LNCaP clone FGC (cell line): ENCODE data around the gene KCNK10.

Source experiments
- DNase-seq: peaks from one replicate; pipeline ENCODE4 v3.0.0-alpha.2; 2011; ENCODE audit warnings: low read depth
- H3K4me3 ChIP-seq: 2 replicates; pipeline ENCODE4 v1.5.1; 2011; ENCODE audit warnings: mild to moderate bottlenecking, low read depth, low read length, control low read depth
- CTCF ChIP-seq: IDR thresholded peaks from 2 replicates; pipeline ENCODE4 v1.5.1; 2012; ENCODE audit warnings: mild to moderate bottlenecking; ENCODE audit not compliant: control insufficient read depth, insufficient read depth; ENCODE audit errors: extremely low read depth

Gene KCNK10

GRCh38 chr14:88255798-88256197 is 67.3 kb downstream of the KCNK10 start:
- TF ChIP-seq CTCF = no peak
- no peak for DNase-seq
- H3K4me3 ChIP-seq = no peak overlapping the region

GRCh38 chr14:88255196-88255595 is 67.9 kb downstream of the KCNK10 start:
- no peak for TF ChIP-seq CTCF
- H3K4me3 ChIP-seq = no peak overlapping the region
- DNase-seq = no peak

GRCh38 chr14:88252498-88252897 is 70.6 kb downstream of the KCNK10 start:
- DNase-seq = no peak
- TF ChIP-seq CTCF = no peak
- H3K4me3 ChIP-seq = no peak overlapping the region

DNA sequence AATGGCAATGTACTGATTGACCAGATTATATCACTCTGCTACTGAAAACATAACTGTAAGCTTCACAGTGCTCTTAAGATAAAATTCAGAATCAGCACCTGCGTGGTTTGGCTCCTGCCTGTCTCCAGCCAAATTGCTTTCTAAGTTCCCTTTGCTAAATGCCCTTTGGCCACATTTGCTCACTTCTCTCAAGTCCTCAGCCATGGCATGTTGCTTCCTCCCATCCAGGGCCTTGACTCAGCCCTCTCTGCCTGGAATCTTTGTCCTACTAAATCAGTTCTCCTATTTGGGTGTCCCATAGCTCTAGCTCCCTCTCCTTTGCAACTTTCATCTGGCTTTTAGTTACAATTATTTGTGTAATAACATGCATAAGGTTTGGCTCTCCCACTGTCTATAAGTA is 71.4 kb downstream of the KCNK10 start:
- no peak overlapping the region for H3K4me3 ChIP-seq
- no peak for TF ChIP-seq CTCF
- no peak for DNase-seq

DNA sequence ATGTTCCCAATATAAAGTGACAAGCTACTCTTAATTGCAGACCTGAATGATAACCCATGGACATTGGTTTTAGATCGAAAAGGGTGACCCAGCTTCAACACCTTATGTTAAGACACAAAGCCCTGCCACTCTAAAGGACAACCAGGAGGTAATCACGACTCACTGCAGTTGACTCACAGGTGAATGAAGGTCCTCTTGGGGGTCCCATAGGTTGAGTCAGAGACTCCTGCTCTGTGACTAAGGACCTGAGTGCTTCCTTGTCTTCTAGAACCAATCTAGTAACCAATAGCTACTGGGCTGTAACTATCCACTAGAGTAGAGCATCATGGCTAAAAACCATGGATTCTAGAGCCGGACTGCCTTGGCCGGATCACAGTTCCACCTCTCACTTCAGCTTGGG is 73.8 kb downstream of the KCNK10 start:
- DNase-seq = no peak
- no peak for TF ChIP-seq CTCF
- H3K4me3 ChIP-seq = no peak overlapping the region

DNA sequence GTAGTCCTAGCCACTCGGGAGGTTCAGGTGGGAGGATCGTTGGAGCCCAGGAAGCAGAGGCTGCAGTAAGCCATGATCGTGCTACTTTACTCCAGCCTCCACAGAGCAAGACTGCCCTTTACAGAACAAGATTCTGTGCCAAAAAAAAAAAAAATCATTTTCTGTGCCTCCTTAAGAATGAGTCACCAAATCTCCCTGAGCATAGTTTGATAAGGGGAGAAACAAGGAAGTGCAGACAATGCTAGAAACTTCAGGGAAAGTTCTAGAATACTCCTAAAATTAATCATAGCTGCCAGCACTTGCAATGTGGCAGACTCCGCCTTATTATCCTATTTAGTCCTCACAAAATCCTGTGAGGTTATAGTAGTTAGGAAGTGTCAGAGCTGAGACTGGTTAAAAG is 74.5 kb downstream of the KCNK10 start:
- no peak overlapping the region for H3K4me3 ChIP-seq
- no peak for TF ChIP-seq CTCF
- DNase-seq = no peak

- TF ChIP-seq CTCF = no peak
- peak; percentile 18 for DNase-seq
- H3K4me3 ChIP-seq = no peak overlapping the region
Measured at GRCh38 chr14:88247228-88247627, 75.8 kb downstream of the KCNK10 start.
